Measurements from ENCODE around the gene TAF4.

GRCh38 chr20:62028384-62028783 is 37.3 kb downstream of the TAF4 start:
- TF ChIP-seq POLR2A (IDR thresholded peaks at IDR 0.05; ENCODE audit: low read length), result no peak
- no peak for TF ChIP-seq GATA1 (IDR thresholded peaks at IDR 0.05; ENCODE audit: low read depth, low read length)
